Panc1 (cell line): ENCODE data around the gene ZBTB20.
A peak's percentile ranks its signal among the peaks of the same experiment; 100 is the strongest.

Experiments
- POLR2AphosphoS5 ChIP-seq: IDR thresholded peaks from 2 replicates; pipeline ENCODE4 v1.6.1; 2012; ENCODE audit warnings: mild to moderate bottlenecking, low read depth, low read length, moderate library complexity
- SIN3A ChIP-seq: IDR thresholded peaks from 2 replicates; pipeline ENCODE4 v1.6.1; 2012; ENCODE audit warnings: low read depth, mild to moderate bottlenecking, low read length, moderate library complexity, borderline replicate concordance; ENCODE audit not compliant: insufficient read depth
- TF ChIP-seq, protein P1 (sequence below): fragments of 450-650 bp; IDR thresholded peaks from 2 replicates; pipeline ENCODE4 v1.5.1; 2017; ENCODE audit warnings: mild to moderate bottlenecking

GRCh38 chr3:114370537-114371174 is 776.4 kb downstream of the ZBTB20 start:
- TF ChIP-seq, protein P1, sequence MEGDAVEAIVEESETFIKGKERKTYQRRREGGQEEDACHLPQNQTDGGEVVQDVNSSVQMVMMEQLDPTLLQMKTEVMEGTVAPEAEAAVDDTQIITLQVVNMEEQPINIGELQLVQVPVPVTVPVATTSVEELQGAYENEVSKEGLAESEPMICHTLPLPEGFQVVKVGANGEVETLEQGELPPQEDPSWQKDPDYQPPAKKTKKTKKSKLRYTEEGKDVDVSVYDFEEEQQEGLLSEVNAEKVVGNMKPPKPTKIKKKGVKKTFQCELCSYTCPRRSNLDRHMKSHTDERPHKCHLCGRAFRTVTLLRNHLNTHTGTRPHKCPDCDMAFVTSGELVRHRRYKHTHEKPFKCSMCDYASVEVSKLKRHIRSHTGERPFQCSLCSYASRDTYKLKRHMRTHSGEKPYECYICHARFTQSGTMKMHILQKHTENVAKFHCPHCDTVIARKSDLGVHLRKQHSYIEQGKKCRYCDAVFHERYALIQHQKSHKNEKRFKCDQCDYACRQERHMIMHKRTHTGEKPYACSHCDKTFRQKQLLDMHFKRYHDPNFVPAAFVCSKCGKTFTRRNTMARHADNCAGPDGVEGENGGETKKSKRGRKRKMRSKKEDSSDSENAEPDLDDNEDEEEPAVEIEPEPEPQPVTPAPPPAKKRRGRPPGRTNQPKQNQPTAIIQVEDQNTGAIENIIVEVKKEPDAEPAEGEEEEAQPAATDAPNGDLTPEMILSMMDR, result peak; percentile 30
- TF ChIP-seq POLR2AphosphoS5 (no peak), SIN3A (no peak)
